ENCODE measurements around the gene MKKS.

Gene MKKS

GRCh38 chr20:10371467-10371866 is 62.6 kb downstream of the MKKS start:
- no peak overlapping the region for H2BK12ac ChIP-seq (ENCODE audit: low read length)
- no peaks in the 10 kb centered on the region for H3K4me1 ChIP-seq (ENCODE audit: control insufficient read depth in 2 of 2, insufficient read depth in 1 of 2, low read depth in 1 of 2, low read length in 2 of 2)
- H3K4me3 ChIP-seq (ENCODE audit: low read length in 2 of 2), result no peak overlapping the region
- no peak overlapping the region for H2BK120ac ChIP-seq (ENCODE audit: low read depth, low read length)
- no peak overlapping the region for H3K23ac ChIP-seq (ENCODE audit: low read depth, low read length, poor library complexity)
- H3K79me1 ChIP-seq (ENCODE audit: low read depth, low read length), result no peaks in the 10 kb centered on the region
- no peak overlapping the region for H2AK5ac ChIP-seq (ENCODE audit: low read depth, low read length)
- no peak overlapping the region for H3K9ac ChIP-seq (ENCODE audit: low read depth, low read length, poor library complexity)
- H3K36me3 ChIP-seq (replicated peaks in 1 of 2; ENCODE audit: control insufficient read depth in 2 of 2, insufficient read depth in 2 of 2, low read length in 2 of 2), result no peaks in the 10 kb centered on the region
- H3K4ac ChIP-seq (ENCODE audit: low read length), result no peak overlapping the region
- H3K18ac ChIP-seq (ENCODE audit: low read length), result no peak overlapping the region
- H4K91ac ChIP-seq (ENCODE audit: low read depth, low read length, poor library complexity), result no peak overlapping the region
- no peak overlapping the region for H3K4me2 ChIP-seq (ENCODE audit: insufficient read depth, low read length, poor library complexity, severe bottlenecking)
- H4K8ac ChIP-seq (ENCODE audit: low read depth, low read length), result no peak overlapping the region
- H3K27me3 ChIP-seq (ENCODE audit: control insufficient read depth in 3 of 3, insufficient read depth in 3 of 3, low read depth in 1 of 3, low read length in 3 of 3), result no peaks in the 10 kb centered on the region
- H3K14ac ChIP-seq (ENCODE audit: low read length), result no peak overlapping the region
- H3K9me3 ChIP-seq (replicated peaks in 1 of 2; ENCODE audit: control insufficient read depth in 2 of 2, insufficient read depth in 1 of 2, low read depth in 1 of 2, low read length in 2 of 2), result peaks cover 3 to 9% of the 10 kb centered on the region in 2 donors
- no peak for DNase-seq (ENCODE audit: low spot score)
- H2BK5ac ChIP-seq (ENCODE audit: low read length), result no peak overlapping the region
- no peak overlapping the region for H2BK15ac ChIP-seq (ENCODE audit: low read length)
- no peak overlapping the region for H2AFZ ChIP-seq (ENCODE audit: low read length)
- no peak overlapping the region for H3K27ac ChIP-seq (replicated peaks; ENCODE audit: low read length)

- H3K14ac ChIP-seq (ENCODE audit: low read length), result no peak overlapping the region
These were observed 63.7 kb downstream of the MKKS start for GRCh38 chr20:10370091-10370887.

DNA sequence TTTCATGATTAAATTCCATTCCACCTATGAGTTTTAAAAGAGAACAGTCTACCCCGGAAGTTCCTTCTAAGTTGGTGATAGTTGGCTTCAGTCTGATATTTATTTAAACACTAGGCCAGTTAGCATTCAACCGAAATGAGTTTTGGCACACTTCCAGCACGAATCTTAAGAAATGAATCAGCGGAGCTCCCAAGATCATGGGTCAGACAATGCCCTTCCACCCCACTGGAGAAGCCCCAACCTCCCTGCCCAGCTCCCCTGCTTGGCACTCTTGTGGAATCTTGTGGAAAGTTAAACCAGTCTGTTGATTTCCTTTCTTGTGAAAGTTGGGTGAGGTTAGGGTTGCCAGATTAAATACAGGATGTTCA is 64.3 kb downstream of the MKKS start:
- H3K9ac ChIP-seq (ENCODE audit: low read depth, low read length, poor library complexity), result no peak overlapping the region
- H3K14ac ChIP-seq (ENCODE audit: low read length), result no peak overlapping the region
- no peak overlapping the region for H2BK12ac ChIP-seq (ENCODE audit: low read length)
- H2AFZ ChIP-seq (ENCODE audit: low read length), result no peak overlapping the region
- no peak overlapping the region for H3K4ac ChIP-seq (ENCODE audit: low read length)
- no peak overlapping the region for H3K4me3 ChIP-seq (ENCODE audit: low read length in 2 of 2)
- no peak overlapping the region for H4K8ac ChIP-seq (ENCODE audit: low read depth, low read length)
- H4K91ac ChIP-seq (ENCODE audit: low read depth, low read length, poor library complexity), result no peak overlapping the region
- no peak overlapping the region for H2BK5ac ChIP-seq (ENCODE audit: low read length)
- no peaks in the 10 kb centered on the region for H3K79me1 ChIP-seq (ENCODE audit: low read depth, low read length)
- no peak overlapping the region for H2BK15ac ChIP-seq (ENCODE audit: low read length)
- H3K4me1 ChIP-seq (ENCODE audit: control insufficient read depth in 2 of 2, insufficient read depth in 1 of 2, low read depth in 1 of 2, low read length in 2 of 2), result no peaks in the 10 kb centered on the region
- WGBS, 2 donors (ENCODE audit: extremely low coverage in 2 of 2, insufficient read length in 2 of 2, insufficient replicate concordance in 1 of 2), result no CpG with 5 or more reads among the region's 4 CpGs
- H3K18ac ChIP-seq (ENCODE audit: low read length), result no peak overlapping the region
- DNase-seq (ENCODE audit: low spot score), result no peak
- no peaks in the 10 kb centered on the region for H3K27me3 ChIP-seq (ENCODE audit: control insufficient read depth in 3 of 3, insufficient read depth in 3 of 3, low read depth in 1 of 3, low read length in 3 of 3)
- no peak overlapping the region for H2BK120ac ChIP-seq (ENCODE audit: low read depth, low read length)
- H3K23ac ChIP-seq (ENCODE audit: low read depth, low read length, poor library complexity), result no peak overlapping the region
- H3K27ac ChIP-seq (replicated peaks; ENCODE audit: low read length), result no peak overlapping the region
- no peaks in the 10 kb centered on the region for H3K9me3 ChIP-seq (replicated peaks in 1 of 2; ENCODE audit: control insufficient read depth in 2 of 2, insufficient read depth in 1 of 2, low read depth in 1 of 2, low read length in 2 of 2)
- no peaks in the 10 kb centered on the region for H3K36me3 ChIP-seq (replicated peaks in 1 of 2; ENCODE audit: control insufficient read depth in 2 of 2, insufficient read depth in 2 of 2, low read length in 2 of 2)
- no peak overlapping the region for H2AK5ac ChIP-seq (ENCODE audit: low read depth, low read length)
- H3K4me2 ChIP-seq (ENCODE audit: insufficient read depth, low read length, poor library complexity, severe bottlenecking), result no peak overlapping the region

More at GRCh38 chr20:10370091-10370887, 63.7 kb downstream of the MKKS start:
- no peak overlapping the region for H3K27ac ChIP-seq (replicated peaks; ENCODE audit: low read length)
- no peaks in the 10 kb centered on the region for H3K27me3 ChIP-seq (ENCODE audit: control insufficient read depth in 3 of 3, insufficient read depth in 3 of 3, low read depth in 1 of 3, low read length in 3 of 3)
- H2BK12ac ChIP-seq (ENCODE audit: low read length), result no peak overlapping the region
- H2BK120ac ChIP-seq (ENCODE audit: low read depth, low read length), result no peak overlapping the region
- H4K8ac ChIP-seq (ENCODE audit: low read depth, low read length), result no peak overlapping the region
- no peak overlapping the region for H3K4me3 ChIP-seq (ENCODE audit: low read length in 2 of 2)
- H2BK15ac ChIP-seq (ENCODE audit: low read length), result no peak overlapping the region
- no peak overlapping the region for H2AK5ac ChIP-seq (ENCODE audit: low read depth, low read length)
- no peak overlapping the region for H2BK5ac ChIP-seq (ENCODE audit: low read length)
- no peak overlapping the region for H3K18ac ChIP-seq (ENCODE audit: low read length)
- H3K4ac ChIP-seq (ENCODE audit: low read length), result no peak overlapping the region
- no peaks in the 10 kb centered on the region for H3K79me1 ChIP-seq (ENCODE audit: low read depth, low read length)
- no peak overlapping the region for H3K4me2 ChIP-seq (ENCODE audit: insufficient read depth, low read length, poor library complexity, severe bottlenecking)
- WGBS, 2 donors (ENCODE audit: extremely low coverage in 2 of 2, insufficient read length in 2 of 2, insufficient replicate concordance in 1 of 2), result no CpG with 5 or more reads among the region's 8 CpGs
- no peaks in the 10 kb centered on the region for H3K4me1 ChIP-seq (ENCODE audit: control insufficient read depth in 2 of 2, insufficient read depth in 1 of 2, low read depth in 1 of 2, low read length in 2 of 2)
- H3K9me3 ChIP-seq (replicated peaks in 1 of 2; ENCODE audit: control insufficient read depth in 2 of 2, insufficient read depth in 1 of 2, low read depth in 1 of 2, low read length in 2 of 2), result peaks cover 0 to 2% of the 10 kb centered on the region in 2 donors
- H3K36me3 ChIP-seq (replicated peaks in 1 of 2; ENCODE audit: control insufficient read depth in 2 of 2, insufficient read depth in 2 of 2, low read length in 2 of 2), result no peaks in the 10 kb centered on the region
- no peak overlapping the region for H2AFZ ChIP-seq (ENCODE audit: low read length)
- no peak overlapping the region for H3K9ac ChIP-seq (ENCODE audit: low read depth, low read length, poor library complexity)
- DNase-seq (ENCODE audit: low spot score), result no peak
- no peak overlapping the region for H4K91ac ChIP-seq (ENCODE audit: low read depth, low read length, poor library complexity)
- no peak overlapping the region for H3K23ac ChIP-seq (ENCODE audit: low read depth, low read length, poor library complexity)

DNA sequence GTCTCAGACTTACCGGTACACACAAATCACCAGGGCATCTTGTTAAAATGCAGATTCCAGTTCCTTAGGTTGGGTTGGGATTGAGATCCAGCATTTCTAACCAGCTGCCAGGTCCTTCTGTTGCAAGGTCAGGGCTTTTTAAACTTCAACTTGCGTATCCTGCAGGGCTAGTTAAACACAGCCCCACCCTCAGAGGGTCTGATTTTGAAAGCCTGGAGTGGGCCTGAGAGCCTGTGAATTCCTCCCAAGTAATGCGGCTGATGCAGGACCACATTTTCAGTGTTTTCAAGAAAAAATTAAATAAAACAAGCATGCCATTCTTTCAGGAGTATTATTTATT is 65.3 kb downstream of the MKKS start:
- Histone ChIP-seq H3K14ac (ENCODE audit: low read length) (no peak overlapping the region), H3K9me3 (replicated peaks in 1 of 2; ENCODE audit: control insufficient read depth in 2 of 2, insufficient read depth in 1 of 2, low read depth in 1 of 2, low read length in 2 of 2) (no peaks in the 10 kb centered on the region), H2AFZ (ENCODE audit: low read length) (no peak overlapping the region), H2AK5ac (ENCODE audit: low read depth, low read length) (no peak overlapping the region), H4K91ac (ENCODE audit: low read depth, low read length, poor library complexity) (no peak overlapping the region), H2BK120ac (ENCODE audit: low read depth, low read length) (no peak overlapping the region), H3K27me3 (ENCODE audit: control insufficient read depth in 3 of 3, insufficient read depth in 3 of 3, low read depth in 1 of 3, low read length in 3 of 3) (no peaks in the 10 kb centered on the region), H3K36me3 (replicated peaks in 1 of 2; ENCODE audit: control insufficient read depth in 2 of 2, insufficient read depth in 2 of 2, low read length in 2 of 2) (no peaks in the 10 kb centered on the region), H4K8ac (ENCODE audit: low read depth, low read length) (no peak overlapping the region), H2BK12ac (ENCODE audit: low read length) (no peak overlapping the region), H3K18ac (ENCODE audit: low read length) (no peak overlapping the region), H3K79me1 (ENCODE audit: low read depth, low read length) (no peaks in the 10 kb centered on the region), H3K9ac (ENCODE audit: low read depth, low read length, poor library complexity) (no peak overlapping the region), H3K4me2 (ENCODE audit: insufficient read depth, low read length, poor library complexity, severe bottlenecking) (no peak overlapping the region), H3K4me1 (ENCODE audit: control insufficient read depth in 2 of 2, insufficient read depth in 1 of 2, low read depth in 1 of 2, low read length in 2 of 2) (no peaks in the 10 kb centered on the region), H2BK5ac (ENCODE audit: low read length) (no peak overlapping the region), H3K23ac (ENCODE audit: low read depth, low read length, poor library complexity) (no peak overlapping the region), H3K4me3 (ENCODE audit: low read length in 2 of 2) (no peak overlapping the region), H3K27ac (replicated peaks; ENCODE audit: low read length) (no peak overlapping the region), H3K4ac (ENCODE audit: low read length) (no peak overlapping the region), H2BK15ac (ENCODE audit: low read length) (no peak overlapping the region)
- no peak for DNase-seq (ENCODE audit: low spot score)
- no CpG with 5 or more reads among the region's 3 CpGs for WGBS, 2 donors (ENCODE audit: extremely low coverage in 2 of 2, insufficient read length in 2 of 2, insufficient replicate concordance in 1 of 2)

Measured in neuronal stem cell (in vitro differentiated cells).